ENCODE results near the gene NIBAN1.
"Not testable (repeated sequence)": the region's sequence is repeated elsewhere in the genome, so short reads cannot be mapped to it uniquely, and the experiment has no call there.

Gene NIBAN1

DNA sequence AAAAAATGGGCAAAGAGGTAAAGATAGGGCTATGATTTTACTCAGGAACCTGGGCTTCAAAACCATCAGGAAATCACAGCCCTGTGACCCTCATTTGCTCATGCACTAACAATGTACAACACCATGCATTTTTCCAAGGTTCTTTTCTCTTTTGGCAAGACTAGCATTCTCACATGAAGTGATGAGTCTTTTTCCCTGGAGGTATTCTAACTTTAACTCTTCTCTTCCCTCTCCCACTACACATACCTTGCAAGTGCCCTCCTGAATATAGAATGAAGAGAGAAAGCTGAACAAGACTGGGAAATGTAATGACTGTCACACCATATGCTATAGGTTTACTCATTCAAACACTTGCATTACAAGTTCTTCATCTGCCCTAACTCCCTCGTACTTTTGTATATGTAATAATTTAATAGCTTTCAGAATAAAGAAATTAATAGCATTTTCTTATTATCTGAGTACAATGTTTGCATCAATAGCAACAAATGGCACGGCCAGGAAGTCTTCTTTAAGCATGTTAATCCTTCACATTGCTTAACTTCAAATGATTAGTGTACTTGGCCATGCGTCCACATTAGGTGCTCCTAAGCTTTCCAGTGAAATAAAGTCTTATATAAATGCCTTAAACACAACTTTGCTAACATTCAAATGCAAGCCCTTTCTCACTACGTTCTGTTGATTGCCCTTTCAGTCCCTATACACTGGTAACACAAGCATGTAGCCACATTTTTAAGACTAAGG is 1.8 kb downstream of the NIBAN1 start:
- FAIRE-seq, result no peak

DNA sequence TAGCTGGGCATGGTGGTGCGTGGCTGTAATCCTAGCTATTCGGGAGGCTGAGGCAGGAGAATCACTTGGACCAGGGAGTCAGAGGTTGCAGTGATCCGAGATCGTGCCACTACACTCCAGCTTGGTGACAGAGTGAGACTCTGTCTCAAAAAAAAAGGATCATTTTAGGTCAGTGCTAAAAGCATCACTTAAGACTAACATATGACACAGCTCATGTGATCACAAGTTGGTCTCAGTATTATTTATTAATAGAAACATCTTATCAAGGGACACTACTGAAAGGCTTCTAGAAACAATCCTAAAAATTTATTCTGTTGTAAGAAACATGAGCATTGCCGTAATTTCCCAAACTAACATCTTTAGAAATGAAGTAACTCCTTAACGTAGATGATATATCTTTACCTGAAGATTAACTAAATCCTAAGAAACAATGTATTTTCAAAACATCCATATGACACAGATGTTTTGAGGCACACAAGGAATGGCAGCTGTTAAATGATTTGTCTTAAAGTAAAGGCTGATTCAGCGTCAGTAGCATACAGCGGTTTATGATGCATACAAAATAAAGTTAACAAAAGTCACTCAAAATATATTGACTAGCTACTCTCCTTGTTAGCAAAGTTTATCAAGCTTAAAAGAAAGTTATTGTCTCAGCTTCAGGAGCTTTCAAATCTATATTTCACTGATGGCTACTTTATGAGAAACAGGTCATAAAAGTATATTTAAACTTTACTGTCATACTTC is 2.6 kb downstream of the NIBAN1 start:
- no peak for FAIRE-seq

DNA sequence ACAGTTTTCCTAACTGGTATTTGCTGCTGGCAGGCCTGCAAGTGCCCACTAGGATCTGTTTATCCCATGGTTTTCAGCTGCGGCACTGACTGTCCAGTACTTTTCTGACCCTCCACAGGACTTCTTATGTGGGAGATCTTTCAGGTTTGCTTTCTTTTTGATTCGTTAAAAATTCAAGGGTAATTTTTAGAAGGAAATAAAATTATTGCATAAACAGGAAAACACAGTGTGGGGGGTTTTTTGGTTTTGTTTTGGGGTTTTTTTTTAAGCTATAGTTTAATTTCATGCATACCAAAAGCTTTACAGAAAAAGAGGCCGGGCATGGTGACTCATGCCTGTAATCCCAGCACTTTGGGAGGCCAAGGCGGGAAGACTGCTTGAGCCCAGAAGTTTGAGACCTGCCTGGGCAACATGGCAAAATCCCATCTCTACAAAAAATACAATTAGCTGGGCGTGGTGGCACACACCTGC is 3.6 kb downstream of the NIBAN1 start:
- FAIRE-seq, result no peak

GRCh38 chr1:184966989-184967388 is 7.3 kb downstream of the NIBAN1 start:
- FAIRE-seq, result no peak

GRCh38 chr1:184965944-184966860 is 8.1 kb downstream of the NIBAN1 start:
- no peak for FAIRE-seq

DNA sequence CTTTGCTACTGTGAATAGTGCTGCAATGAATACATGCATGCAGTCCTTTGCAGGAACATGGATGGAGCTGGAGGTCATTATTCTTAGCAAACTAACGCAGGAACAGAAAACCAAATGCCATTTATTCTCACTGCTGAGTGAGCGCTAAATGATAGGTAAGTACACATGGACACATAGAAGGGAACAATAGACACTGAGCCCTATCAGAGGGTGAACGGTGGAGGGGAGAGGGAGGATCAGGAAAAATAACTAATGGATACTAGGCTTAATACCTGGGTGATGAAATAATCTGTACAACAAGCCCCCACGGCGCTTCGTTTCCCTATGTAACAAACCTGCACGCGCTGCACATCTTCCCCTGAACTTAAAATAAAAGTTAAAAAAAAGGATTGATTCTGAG is 8.9 kb downstream of the NIBAN1 start:
- no peak for FAIRE-seq

GRCh38 chr1:184959626-184960025 is 14.7 kb downstream of the NIBAN1 start:
- no peak for FAIRE-seq

DNA sequence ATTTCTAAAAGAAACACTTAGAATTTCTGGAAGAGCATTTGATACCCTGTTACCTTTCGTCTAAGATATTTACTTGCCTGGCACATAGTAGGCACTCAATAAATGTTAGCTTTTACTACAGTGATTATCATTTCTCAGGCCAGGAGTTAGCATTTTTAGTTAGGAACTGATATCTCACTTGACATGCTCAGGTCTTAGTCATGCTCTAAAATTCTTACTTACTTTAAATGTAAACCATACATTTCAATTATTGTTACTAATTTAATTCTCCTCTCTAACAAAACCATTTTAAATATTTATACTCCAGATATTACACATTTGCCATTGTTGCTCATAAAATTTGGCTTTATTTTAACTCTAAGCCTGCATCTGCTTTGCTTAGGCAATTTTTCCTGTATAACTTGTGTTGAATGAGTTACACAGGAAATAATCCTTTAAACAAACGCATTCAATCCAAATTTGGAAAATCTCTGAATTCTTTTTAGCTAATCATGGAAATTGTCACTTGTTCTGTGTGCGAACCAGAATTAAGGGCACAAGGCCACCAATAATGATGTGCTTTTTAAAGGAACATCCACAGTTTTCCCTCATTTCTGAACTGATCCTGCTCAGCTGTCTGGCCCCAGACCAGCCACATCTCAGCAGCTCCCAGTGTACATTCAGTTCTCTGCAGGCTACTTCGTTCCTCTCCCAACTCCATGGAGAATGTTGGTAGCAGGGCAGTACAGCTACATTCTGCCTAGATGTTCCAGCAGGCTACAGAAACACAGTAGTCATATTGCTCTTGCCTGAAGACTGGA is 15.6 kb downstream of the NIBAN1 start:
- FAIRE-seq, result no peak

- FAIRE-seq, result not testable (repeated sequence)
Measured at GRCh38 chr1:184957901-184958300, 16.4 kb downstream of the NIBAN1 start.

DNA sequence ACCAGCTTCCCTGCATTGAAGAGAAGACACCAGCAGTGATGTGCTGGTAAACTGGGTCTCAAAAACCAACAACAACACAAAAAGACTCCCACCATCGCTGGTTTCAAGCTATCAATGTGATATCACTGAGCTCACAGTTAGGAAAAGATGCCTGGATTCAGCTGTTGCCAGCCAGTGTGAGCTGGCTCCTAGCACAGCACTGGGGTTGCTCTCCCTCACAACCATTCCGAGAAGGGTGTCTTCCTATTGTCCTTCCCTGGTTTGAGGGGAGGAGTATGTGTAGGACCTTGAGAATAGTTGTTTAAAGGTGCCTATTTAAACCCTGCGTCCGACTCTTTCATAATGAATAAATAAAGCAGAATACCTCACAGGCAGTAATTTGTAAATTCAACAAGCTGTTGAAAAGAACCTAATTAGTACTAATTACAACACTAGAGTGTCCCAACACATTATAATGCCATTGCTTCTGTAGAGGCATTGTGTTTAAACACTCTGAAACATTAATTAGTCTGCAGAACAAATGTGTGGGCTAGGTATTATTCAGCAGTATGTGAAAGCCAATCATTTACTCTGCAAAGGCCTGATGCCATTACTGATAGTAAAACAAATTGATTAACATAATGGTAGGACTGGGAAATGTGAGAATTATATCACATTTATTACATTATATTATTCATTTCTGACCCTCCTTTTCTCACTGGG is 17.2 kb downstream of the NIBAN1 start:
- no peak for FAIRE-seq

DNA sequence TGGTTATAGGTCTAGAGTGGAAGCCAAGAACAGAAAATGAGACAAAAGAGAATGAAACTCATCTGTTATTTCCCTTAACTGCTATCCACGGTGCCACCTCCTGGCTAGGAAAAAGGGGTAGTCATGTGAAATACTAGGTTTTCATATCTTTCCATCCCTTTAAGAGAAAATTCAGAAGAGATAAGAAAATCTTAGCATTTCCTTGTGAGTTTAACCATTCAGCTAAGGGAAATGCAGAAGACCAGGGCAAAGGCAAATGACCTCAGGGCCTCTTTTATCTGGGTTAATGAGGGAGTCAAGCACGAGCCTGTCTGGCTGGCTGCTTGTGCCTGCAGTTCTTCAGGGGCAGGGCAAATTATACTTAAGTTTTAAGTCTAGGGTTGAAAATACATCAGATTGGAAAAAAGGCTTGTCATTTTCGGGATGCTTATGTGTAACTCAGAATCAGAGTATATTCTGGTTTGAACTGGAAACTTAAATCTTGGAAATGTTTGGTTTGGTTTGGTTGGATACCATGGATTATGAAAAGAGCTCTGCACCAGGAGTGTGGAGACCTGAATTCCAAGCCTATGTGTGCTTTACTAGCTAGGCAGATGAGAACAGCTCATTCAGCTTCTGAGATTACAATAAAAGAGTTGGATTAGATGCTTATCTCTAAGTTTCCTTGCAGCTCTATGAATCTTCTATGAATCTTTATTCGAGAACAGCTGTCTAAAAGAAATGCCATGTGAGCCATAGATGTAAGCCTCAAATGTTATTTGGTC is 19.9 kb downstream of the NIBAN1 start:
- FAIRE-seq, result no peak

DNA sequence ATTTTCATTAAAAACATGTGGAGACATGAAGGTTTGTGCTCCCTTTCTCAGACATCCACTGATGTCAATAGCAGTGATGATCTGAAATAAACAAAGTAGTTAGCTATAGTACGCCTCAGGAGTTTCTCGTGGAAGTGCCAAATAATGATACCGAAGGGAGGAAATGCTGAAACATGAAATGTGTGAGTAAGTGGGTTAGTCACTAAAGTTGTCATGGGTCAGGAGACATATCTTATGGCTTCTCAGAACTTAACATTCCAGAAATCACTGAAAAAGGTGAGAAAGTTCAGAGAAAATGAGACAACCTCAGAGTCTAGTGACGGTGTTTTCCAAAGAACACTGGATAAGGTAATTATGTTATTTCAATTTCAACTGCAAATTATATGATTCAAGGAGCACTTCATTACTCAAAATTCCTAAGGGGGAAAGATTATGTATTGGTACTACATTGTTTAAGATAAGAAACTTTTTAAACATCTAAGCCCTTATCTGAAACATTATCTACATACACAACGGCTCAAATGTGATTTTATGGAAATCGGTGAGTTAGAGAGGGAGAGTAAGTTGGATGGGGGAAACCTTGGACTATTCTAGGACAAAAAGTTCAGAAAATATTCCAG is 20.6 kb downstream of the NIBAN1 start:
- FAIRE-seq, result no peak

DNA sequence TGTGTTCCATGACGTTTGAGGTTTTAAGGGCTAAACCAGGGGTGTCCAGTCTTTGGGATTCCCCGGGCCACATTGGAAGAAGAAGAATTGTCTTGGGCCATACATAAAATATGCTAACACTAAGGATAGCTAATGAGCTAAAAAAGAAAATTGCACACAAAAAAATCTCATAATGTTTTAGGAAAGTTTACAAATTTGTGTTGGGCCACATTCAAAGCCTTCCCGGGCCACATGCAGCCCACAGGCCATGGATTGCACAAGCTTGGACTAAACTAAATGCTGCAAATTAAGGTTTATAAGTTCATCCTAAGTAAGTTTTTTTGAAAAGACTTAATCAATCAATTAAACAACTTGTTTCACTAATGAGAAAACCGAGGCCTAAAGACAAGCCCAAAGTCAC is 21.9 kb downstream of the NIBAN1 start:
- no peak for FAIRE-seq

- FAIRE-seq, result no peak
Measured at GRCh38 chr1:184951788-184952187, 22.5 kb downstream of the NIBAN1 start.

GRCh38 chr1:184950906-184951305 is 23.4 kb downstream of the NIBAN1 start:
- FAIRE-seq, result no peak

DNA sequence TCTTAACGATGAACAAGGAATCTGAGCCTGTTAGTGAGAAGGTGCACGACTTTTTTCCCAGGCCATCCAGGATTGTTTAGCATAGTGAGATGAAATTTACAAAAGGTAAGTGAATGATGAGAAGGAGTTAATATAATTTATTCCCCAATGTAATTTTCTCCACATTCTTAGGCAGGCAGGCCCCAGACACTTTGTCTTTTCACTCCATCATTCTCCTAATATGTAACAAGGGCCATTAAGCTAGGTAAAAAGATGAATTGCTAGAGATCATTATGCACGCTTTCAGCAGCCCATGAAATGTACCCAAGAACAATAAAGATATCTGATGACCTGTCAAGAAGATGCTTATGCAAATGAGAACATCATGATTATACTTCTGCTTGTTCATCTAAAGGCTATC is 24.1 kb downstream of the NIBAN1 start:
- FAIRE-seq, result no peak

DNA sequence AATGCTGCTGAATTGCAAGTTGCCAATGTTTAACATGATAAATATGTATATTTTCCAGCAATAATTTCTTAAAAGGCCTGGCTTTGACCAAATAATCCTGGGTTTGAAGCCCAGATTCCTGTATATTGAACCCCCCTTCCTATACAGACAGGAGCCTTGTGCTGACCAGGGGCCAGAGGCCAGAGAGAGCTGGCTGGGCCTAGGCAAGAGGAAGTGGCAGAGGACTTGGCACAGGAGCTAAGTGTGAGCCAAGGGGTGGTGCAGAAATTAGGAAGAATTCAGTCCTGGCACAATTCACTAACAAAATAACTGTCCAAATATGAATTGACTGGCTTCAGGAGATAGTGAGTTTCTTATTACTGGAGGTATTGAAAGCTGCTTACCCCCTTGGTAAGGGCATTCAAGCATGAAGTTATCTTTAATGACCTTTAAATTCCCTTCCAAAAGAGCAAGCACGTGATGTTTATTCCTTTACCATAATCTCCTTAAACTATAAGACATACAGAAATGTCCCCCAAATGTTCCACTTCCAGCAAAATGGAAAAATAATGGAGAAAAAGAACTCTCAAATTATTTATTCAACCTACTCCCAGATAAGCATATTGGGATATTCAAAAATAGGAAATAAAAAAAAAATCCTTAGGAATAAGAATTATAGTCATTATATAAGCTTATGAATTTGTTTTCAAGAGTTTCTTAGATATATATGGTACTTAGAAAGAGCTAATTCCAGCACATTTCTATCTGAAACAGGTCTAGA is 26.6 kb downstream of the NIBAN1 start:
- no peak for FAIRE-seq

- FAIRE-seq, result no peak
Measured at GRCh38 chr1:184945678-184946412, 28.5 kb downstream of the NIBAN1 start.

GRCh38 chr1:184945029-184945428 is 29.3 kb downstream of the NIBAN1 start:
- no peak for FAIRE-seq

Measured in G401.6 (cell line).